A549 (cell line): ENCODE measurements around the gene CYP1A2.

Source experiments
- CHD4 ChIP-seq: fragments of 200-600 bp; sonication (generic); IDR thresholded peaks from 2 replicates; pipeline ENCODE4 v1.6.1; 2016; ENCODE audit warnings: antibody characterized with exemption, mild to moderate bottlenecking, borderline replicate concordance
- EP300 ChIP-seq, 2 experiments: fragments of >200 bp; sonication (Bioruptor Twin); formaldehyde crosslinking; IDR thresholded peaks; 2 replicates in 1 of 2; 3 replicates in 1 of 2; pipeline ENCODE4 v1.6.1; 2016 to 2017
- JUNB ChIP-seq: fragments of >200 bp; sonication (Bioruptor Twin); formaldehyde crosslinking; IDR thresholded peaks from 2 replicates; pipeline ENCODE4 v1.6.1; 2016
- NR3C1 ChIP-seq: fragments of >200 bp; sonication (Bioruptor Twin); formaldehyde crosslinking; IDR thresholded peaks from 3 replicates; pipeline ENCODE4 v1.6.1; 2017
- POLR2AphosphoS2 ChIP-seq: conservative IDR thresholded peaks from 2 replicates; pipeline ENCODE4 v1.6.1; 2012; ENCODE audit warnings: low read length, improper control_type of control experiment, inconsistent platforms
- RAD21 ChIP-seq, 2 experiments: fragments of >200 bp in 1 of 2; sonication (Bioruptor Twin) in 1 of 2; formaldehyde crosslinking in 1 of 2; IDR thresholded peaks in 1 of 2; conservative IDR thresholded peaks in 1 of 2; 2 replicates in 1 of 2; 3 replicates in 1 of 2; pipeline ENCODE4 v1.6.1; 2012 to 2018; ENCODE audit warnings: inconsistent platforms in 1 of 2
- TF ChIP-seq, protein P1 (sequence below): fragments of >200 bp; sonication (Bioruptor Twin); formaldehyde crosslinking; IDR thresholded peaks from 3 replicates; pipeline ENCODE4 v1.5.1; 2016
- TF ChIP-seq, protein P2 (sequence below): fragments of 250-450 bp; sonication (Bioruptor Pico); IDR thresholded peaks from 2 replicates; pipeline ENCODE4 v1.5.0; 2021; ENCODE audit warnings: mild to moderate bottlenecking, moderate library complexity, borderline replicate concordance
- TF ChIP-seq, protein P3 (sequence below): fragments of 150-350 bp; IDR thresholded peaks from 2 replicates; pipeline ENCODE4 v1.6.1; 2014; ENCODE audit warnings: low read depth, mild to moderate bottlenecking, low read length

GRCh38 chr15:74801311-74801997, 52.8 kb downstream of the CYP1A2 start:
- no peak for TF ChIP-seq NR3C1
- TF ChIP-seq, protein P1, sequence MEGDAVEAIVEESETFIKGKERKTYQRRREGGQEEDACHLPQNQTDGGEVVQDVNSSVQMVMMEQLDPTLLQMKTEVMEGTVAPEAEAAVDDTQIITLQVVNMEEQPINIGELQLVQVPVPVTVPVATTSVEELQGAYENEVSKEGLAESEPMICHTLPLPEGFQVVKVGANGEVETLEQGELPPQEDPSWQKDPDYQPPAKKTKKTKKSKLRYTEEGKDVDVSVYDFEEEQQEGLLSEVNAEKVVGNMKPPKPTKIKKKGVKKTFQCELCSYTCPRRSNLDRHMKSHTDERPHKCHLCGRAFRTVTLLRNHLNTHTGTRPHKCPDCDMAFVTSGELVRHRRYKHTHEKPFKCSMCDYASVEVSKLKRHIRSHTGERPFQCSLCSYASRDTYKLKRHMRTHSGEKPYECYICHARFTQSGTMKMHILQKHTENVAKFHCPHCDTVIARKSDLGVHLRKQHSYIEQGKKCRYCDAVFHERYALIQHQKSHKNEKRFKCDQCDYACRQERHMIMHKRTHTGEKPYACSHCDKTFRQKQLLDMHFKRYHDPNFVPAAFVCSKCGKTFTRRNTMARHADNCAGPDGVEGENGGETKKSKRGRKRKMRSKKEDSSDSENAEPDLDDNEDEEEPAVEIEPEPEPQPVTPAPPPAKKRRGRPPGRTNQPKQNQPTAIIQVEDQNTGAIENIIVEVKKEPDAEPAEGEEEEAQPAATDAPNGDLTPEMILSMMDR = no peak
- TF ChIP-seq, protein P2, sequence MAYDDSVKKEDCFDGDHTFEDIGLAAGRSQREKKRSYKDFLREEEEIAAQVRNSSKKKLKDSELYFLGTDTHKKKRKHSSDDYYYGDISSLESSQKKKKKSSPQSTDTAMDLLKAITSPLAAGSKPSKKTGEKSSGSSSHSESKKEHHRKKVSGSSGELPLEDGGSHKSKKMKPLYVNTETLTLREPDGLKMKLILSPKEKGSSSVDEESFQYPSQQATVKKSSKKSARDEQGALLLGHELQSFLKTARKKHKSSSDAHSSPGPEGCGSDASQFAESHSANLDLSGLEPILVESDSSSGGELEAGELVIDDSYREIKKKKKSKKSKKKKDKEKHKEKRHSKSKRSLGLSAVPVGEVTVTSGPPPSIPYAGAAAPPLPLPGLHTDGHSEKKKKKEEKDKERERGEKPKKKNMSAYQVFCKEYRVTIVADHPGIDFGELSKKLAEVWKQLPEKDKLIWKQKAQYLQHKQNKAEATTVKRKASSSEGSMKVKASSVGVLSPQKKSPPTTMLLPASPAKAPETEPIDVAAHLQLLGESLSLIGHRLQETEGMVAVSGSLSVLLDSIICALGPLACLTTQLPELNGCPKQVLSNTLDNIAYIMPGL (CRISPR knock-in tag) = no peak
- no peak for TF ChIP-seq RAD21 (conservative IDR thresholded peaks at IDR 0.05 in 1 of 2, IDR thresholded peaks at IDR 0.05 in 1 of 2)
- TF ChIP-seq, protein P3, sequence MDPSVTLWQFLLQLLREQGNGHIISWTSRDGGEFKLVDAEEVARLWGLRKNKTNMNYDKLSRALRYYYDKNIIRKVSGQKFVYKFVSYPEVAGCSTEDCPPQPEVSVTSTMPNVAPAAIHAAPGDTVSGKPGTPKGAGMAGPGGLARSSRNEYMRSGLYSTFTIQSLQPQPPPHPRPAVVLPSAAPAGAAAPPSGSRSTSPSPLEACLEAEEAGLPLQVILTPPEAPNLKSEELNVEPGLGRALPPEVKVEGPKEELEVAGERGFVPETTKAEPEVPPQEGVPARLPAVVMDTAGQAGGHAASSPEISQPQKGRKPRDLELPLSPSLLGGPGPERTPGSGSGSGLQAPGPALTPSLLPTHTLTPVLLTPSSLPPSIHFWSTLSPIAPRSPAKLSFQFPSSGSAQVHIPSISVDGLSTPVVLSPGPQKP = no peak
- TF ChIP-seq CHD4 = no peak
- no peak for TF ChIP-seq EP300 (IDR thresholded peaks at IDR 0.05)
- TF ChIP-seq POLR2AphosphoS2 = no peak
- TF ChIP-seq JUNB = no peak
